HG03103 (cell line): ENCODE results near the gene DDX19B.
A peak's percentile ranks its signal among the peaks of the same experiment; 100 is the strongest.
"Not testable (repeated sequence)": the region's sequence is repeated elsewhere in the genome, so short reads cannot be mapped to it uniquely, and the experiment has no call there.

Experiments
- ATAC-seq: cut with Tn5 transposase; IDR thresholded peaks from one replicate; pipeline ENCODE4 v1.9.1; 2021; ENCODE audit warnings: low read depth; ENCODE audit not compliant: unreplicated experiment

The DDX19B gene

DNA sequence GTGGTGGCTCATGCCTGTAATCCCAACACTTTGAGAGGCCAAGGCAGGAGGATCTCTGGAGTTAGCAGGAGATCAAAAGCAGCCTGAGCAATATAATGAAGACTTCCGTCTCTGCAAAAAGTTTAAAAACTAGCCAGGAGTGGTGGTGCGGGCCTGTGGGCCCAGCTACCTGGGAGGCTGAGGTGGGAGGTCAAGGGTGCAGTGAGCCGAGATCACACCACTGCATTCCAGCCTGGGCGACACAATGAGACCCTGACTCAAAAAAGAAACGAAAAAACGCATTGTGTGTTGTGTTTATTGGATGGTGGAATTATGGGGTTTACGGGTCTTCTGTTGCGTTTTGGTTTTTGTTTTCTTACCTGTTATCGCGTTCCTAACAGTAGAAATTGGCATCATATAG, 46.9 kb downstream of the DDX19B start:
- no peak for ATAC-seq

DNA sequence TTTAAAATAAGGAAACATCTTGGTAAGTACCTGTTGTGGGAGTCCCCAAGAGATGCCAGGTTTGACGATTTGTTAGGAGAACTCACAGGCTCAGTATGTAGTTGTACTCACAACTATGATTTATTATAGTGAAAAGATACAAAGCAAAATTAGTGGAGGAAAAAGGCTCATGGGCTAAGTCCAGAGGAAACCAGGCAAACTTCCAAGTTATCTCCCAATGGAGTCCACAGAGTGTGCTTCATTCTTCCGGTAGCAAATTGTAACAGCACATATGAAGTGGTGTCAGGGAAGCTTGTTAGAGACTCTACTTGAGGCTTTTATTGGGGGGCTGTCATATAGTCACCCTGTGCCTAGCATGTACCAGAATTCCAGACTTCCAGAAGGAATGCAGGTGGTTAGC, 50.0 kb downstream of the DDX19B start:
- no peak for ATAC-seq

DNA sequence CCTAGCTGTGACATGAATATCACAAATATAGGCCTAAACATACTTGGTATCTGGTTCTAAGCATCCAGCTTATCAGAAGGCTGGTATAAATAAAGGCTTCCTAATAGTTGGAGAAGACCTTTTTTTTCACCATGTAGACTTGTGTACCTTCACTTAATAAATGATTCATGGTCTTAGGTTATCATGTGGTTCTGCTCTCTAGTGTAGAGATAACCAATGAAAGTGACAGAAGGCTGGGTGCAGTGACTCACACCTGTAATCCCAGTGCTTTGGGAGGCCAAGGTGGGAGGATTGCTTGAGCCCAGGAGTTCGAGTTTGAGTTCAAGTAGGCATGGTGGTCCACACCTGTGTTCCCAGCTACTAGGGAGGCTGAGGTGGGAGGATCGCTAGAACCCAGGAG, 50.8 kb downstream of the DDX19B start:
- no peak for ATAC-seq

DNA sequence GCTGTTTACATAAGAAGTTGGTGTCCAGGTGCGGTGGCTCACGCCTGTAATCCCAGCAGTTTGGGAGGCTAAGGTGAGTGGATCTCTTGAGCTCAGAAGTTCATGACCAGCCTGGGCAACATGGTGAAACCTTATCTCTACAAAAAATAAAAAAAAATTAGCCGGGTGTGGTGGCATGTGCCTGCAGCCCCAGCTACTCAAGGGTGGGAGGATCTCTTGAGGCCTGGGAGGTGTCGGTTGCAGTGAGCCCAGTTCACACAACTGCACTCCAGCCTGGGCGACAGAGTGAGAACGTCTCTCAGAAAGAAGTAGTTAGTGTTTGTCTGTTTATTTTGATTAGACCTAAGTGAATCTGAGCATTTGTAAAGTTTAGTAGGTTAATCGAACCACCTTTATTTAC, 60.6 kb downstream of the DDX19B start:
- ATAC-seq, result no peak

GRCh38 chr16:70364399-70364798, 65.4 kb downstream of the DDX19B start:
- ATAC-seq, result no peak

- ATAC-seq, result not testable (repeated sequence)
Observed at GRCh38 chr16:70370145-70370544, 71.2 kb downstream of the DDX19B start.

DNA sequence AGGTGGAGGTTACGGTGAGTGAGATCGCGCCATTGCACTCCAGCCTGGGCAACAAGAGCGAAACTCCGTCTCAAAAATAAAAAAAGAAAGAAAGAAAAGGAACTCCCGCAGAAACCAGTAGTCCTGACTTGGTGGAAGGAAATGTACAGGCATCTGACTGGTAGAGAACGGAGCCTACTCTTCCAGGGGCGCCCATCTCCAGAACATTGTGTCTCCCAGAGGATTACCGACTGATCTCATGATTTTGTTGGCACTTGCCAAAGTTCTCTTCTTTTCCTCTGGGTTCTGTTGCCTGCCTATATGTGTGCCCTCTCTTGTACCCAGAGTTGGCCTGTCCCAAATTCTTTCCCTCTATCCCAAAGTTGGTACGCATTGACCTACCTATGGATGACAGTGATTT, 71.9 kb downstream of the DDX19B start:
- no peak for ATAC-seq

DNA sequence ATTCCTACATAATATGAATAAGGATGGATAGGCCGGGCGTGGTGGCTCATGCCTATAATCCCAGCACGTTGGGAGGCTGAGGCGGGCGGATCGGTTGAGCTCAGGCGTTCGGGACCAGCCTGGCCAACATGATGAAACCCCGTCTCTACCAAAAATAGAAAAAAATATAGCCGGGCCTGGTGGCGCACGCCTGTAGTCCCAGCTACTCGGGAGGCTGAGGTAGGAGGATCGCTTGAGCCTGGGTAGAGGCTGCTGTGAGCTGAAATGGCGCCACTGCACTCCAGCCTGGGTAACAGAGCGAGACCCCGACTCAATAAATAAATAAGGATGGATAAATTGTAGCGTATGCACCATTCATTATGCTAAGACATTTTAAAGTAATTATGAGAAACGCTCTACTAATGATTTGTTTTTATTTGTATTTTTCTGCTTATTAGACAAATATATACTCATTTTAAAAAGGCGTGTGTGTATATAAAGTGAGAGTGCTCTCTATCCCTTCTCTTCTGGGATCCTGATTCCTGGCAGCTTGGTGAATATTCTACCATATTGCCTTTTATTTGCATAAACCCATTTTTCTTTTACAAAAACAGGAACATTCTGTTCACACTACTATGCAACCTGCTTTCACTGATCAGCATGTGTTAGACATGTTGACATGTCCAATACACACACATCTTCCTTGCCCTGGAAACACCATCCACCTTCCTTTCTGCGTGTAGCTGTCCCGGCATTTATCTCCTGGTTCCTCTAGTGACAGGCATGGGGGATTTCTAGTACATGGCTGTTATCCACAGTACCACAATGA, 74.1 kb downstream of the DDX19B start:
- ATAC-seq, result no peak

DNA sequence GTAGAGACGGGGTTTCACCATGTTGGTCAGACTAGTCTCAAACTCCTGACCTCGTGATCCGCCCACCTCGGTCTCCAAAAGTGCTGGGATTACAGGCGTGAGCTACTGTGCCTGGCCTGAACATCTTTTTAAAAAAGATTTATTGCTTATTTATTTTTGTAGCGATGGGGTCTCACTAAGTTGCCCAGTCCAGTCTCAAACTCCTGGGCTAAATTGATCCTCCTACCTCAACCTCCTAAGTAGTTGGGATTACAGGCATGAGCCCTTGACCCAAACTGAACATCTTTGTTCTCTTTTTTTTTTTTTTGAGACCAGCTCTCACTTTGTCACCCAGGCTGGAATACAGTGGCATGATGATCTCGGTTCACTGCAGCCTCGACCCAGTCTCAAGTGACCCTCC, 75.2 kb downstream of the DDX19B start:
- no peak for ATAC-seq

DNA sequence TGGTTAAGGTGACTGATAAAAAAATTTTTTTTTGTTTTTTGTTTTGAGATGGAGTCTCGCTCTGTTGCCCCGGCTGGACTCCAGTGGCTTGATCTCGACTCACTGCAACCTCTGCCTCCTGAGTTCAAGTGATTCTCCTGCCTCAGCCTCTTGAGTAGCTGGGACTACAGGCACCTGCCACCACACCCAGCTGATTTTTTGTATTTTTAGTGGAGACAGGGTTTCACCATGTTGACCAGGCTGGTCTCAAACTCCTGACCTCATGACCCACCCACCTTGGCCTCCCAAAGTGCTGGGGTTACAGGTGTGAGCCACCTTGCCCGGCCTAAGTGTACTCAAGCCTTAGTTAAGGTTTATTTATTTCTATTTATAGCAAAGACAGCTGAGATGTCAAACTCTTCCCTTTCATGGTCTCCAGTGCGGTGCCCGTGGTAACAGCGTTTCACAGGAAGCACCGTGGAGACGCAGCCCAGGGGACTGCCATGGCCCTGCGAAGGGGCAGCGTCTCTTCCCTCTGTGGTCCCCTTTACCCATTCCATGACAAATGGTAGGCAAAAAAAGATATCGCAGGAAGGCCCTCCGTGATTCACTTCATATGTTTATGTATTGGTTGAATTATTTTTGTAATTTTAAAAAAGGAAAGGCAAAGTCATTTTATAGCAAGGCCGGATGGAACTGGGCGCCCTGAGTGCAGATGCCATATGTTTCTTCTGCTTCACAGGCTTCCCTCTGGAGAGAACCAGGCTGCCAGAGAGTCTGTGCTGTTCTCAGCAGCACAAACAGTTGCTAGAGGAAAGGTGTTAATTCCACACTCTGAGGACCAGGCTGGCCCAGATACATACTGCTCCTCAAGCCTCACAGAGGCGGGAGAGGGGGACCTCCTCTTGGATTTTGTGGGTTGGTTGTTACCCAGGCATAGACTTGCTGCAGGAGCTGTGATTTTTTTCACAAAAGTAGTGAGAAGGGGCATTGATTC, 76.9 kb downstream of the DDX19B start:
- no peak for ATAC-seq

DNA sequence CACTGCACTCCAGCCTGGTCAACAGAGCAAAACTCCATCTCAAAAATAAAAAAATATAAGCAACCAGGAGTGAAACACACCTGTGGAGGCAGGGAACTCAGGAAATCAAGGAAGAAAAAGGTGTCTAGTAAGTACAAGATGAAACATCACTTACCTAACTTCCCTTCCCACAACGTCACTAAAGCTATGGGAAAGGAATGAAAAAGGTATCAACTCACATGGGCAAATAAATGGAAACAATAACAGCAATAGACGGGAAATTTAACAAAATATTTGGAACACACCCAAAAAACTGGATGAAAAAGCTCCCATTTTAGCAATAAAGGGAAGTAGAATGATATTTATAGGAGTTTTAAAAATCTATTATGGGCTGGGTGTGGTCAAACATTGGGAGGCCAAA, 78.8 kb downstream of the DDX19B start:
- no peak for ATAC-seq

DNA sequence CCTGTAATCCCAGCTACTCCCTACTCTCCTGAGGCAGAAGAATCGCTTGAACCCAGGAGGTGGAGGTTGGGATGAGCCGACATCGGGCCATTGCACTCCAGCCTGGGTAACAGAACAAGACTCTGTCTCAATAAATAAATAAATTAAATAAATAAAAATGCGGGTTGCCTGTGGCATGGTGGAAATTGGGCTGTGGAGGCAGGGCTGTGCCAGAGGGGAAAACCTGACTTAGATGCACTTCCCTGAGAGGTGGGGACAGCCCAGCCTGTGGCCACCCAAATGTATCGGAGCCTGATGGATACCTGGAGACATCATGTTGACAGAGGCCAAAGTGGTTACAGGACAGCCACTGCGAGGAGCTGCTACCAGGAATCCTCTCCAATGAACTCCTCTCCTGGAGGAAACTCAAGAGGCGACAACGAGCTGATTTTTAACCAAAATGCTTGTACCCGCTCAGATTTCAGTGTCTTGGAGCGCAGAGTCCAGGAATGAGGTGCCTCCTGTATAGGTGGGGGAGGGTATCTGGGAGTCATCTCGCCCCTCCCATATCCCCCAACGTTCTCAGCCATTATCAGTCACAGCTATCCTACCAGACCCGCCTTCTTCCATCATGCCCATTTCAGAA, 80.0 kb downstream of the DDX19B start:
- no peak for ATAC-seq

DNA sequence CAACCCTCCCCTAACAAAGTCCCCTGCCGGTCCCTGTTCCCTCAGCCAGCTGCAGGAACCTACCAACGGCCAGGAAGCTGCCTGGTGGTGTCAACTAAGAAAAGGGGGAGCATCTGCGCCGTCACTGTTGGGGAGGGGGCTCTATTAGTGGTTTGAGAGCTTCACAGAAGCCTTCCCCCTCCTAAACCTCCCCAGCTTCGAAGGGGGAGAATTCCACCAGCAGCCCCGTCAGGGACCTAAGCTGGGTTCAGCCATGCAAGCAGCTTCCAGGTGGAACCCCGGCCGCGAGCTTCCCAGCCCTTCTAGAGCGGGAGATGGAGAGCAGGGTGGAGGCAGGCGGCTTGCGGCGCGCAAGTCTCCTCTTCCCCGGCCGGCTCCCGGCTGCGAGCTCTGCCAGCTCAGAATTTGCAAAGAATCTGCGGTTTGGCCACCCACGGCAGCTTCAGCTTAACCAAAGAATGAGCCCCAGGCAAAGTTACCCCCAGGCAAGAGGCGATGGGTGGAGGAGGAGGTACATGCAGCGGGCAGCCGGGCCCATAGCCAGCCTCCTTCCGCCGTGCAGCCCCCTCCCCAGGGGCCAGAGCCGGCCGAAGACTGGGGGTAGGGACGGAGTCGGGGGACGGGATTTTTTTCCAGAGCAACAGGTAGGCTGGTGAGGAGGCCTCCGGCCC, 81.4 kb downstream of the DDX19B start:
- ATAC-seq, result peak; percentile 14

- peak; percentile 91 for ATAC-seq
Observed at GRCh38 chr16:70380919-70381603, 82.1 kb downstream of the DDX19B start.

DNA sequence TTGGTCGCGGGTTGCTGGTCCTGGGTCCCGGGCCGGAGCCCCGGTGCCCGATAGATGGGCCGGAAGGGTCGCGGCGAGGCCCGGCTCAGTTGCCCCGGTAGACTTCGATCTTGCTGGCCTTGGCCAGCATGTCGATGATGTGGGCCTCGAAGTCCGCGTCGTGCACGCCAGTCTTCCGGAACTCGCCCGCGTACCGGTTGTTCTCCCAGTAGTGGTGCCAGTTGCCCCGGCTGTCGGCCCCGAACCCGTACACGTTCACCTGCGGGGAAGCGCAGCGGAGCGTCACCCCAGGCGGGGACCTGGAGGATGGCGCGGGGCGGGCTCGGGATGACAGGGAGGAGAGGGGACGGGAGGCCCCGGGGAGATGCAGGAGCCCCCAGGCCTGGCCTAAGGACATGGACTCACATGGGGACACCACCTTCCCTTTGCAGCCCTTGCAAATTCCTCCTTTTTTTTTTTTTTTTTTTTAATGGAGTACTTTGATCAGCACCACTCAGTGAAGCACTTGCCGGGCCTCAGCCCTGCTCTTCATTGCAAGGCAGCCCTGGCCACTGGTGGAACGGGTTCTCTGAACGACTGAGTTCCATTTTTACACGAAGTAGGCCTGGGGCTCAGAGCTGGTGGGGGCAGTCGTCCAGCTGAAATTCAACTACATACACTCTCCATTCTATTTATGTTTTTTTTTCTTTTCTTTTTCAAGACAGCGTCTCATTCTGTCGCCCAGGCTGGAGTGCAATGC, 82.8 kb downstream of the DDX19B start:
- ATAC-seq, result no peak

GRCh38 chr16:70383421-70383960, 84.5 kb downstream of the DDX19B start:
- no peak for ATAC-seq
